Measurements from ENCODE around the gene LRRC2. TPM values are rescaled to one million over a fixed set of nuclear protein-coding genes. Genes with fewer than 3 reads are reported as not detected.
A peak's percentile ranks its signal among the peaks of the same experiment; 100 is the strongest.

Gene LRRC2
- total RNA-seq, 1 donor from 2014 or later: not detected

DNA sequence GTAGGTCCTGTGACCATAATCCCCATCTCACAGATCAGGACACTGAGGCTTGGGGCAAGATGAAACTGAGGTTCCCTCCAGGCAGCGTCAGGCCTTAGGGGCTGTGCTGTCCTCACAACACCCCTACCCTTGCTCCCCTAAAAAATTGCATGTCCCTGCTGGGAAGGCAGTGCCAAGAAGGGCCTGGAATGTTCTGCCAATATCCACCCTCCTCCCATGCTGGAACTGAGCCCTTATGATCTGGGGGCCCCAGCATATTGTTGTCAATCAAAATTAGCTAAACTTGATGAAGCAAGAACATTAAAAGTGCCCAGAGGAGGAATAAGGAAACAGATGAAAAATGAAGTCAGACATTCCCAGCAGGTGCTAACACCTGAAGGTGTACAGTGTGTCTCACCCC is 81.7 kb downstream of the LRRC2 start:
- H3K9me3 Mint-ChIP-seq (ENCODE audit: low read depth): no peaks in the 10 kb centered on the region
- DNase-seq (ENCODE audit: low spot score, unreplicated experiment): no peak
- no peaks in the 10 kb centered on the region for H3K36me3 Mint-ChIP-seq (ENCODE audit: insufficient read depth)
- no peak overlapping the region for H3K4me3 Mint-ChIP-seq (ENCODE audit: low read depth)
- TF ChIP-seq CTCF (IDR thresholded peaks at IDR 0.05; ENCODE audit: unreplicated experiment): no peak
- peaks cover 28% of the 10 kb centered on the region for H3K4me1 Mint-ChIP-seq (ENCODE audit: low read depth)
- H3K27me3 Mint-ChIP-seq: no peaks in the 10 kb centered on the region
- peak overlapping the region; percentile 85 for H3K27ac Mint-ChIP-seq

- no peaks in the 10 kb centered on the region for H3K27me3 Mint-ChIP-seq
- DNase-seq (ENCODE audit: low spot score, unreplicated experiment): no peak
- no peaks in the 10 kb centered on the region for H3K9me3 Mint-ChIP-seq (ENCODE audit: low read depth)
- no peak overlapping the region for H3K27ac Mint-ChIP-seq
- no peak for TF ChIP-seq CTCF (IDR thresholded peaks at IDR 0.05; ENCODE audit: unreplicated experiment)
- no peak overlapping the region for H3K4me3 Mint-ChIP-seq (ENCODE audit: low read depth)
- no peaks in the 10 kb centered on the region for H3K36me3 Mint-ChIP-seq (ENCODE audit: insufficient read depth)
- peaks cover 24% of the 10 kb centered on the region for H3K4me1 Mint-ChIP-seq (ENCODE audit: low read depth)
Measured at GRCh38 chr3:46483825-46484224, 82.3 kb downstream of the LRRC2 start.

DNA sequence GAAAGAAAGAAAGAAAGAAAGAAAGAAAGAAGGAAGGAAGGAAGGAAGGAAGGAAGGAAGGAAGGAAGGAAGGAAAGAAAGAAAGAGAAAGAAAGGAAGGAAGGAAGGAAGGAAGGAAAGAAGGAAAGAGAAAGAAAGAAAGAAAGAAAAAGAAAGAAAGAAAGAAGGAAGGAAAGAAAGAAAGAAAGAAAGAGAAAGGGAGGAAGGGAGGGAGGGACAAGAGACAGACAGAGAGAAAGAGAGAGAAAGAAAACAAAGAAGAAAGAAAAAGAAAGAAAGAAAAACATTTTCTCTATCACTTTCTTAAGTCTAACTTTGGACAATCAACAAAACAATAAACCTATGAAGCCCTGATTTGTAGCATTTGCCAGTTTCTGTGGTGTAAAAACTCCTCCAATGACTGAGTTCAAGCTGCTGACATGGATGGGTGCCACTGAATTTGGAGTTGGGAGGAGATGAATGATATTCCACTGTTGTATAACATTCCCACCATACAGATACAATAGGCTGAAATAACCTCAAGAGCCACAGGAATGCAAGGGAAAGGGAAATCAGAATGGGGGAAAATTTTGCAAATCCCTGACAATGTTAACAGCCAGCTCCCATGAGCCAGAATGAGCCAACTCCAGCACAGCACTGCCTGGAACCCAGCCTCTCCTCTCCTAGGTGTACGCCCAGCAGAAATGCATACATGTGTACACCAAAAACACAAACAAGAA is 83.3 kb downstream of the LRRC2 start:
- Mint-ChIP-seq H3K27me3 (peaks cover 4% of the 10 kb centered on the region), H3K4me1 (ENCODE audit: low read depth) (peaks cover 24% of the 10 kb centered on the region), H3K27ac (no peak overlapping the region)

DNA sequence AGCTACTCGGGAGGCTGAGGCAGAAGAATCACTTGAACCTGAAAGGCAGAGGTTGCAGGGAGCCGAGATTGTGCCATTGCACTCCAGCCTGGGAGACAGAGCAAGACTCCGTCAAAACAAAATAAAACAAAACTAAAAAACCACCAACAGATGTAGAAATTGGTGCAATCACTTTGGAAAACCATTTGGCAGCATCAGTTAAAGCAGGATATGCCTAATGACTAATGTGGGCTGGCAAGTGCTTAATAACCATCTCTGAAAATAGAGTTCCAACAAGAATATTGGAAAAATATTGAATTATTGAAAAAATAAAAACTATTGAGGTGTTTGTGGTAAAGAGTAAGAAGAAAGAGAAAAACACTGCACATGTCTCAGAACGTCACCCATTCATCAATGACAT is 84.5 kb downstream of the LRRC2 start:
- TF ChIP-seq CTCF (IDR thresholded peaks at IDR 0.05; ENCODE audit: unreplicated experiment): no peak
- no peak for DNase-seq (ENCODE audit: low spot score, unreplicated experiment)
- H3K36me3 Mint-ChIP-seq (ENCODE audit: insufficient read depth): no peaks in the 10 kb centered on the region
- no peak overlapping the region for H3K27ac Mint-ChIP-seq
- no peaks in the 10 kb centered on the region for H3K9me3 Mint-ChIP-seq (ENCODE audit: low read depth)
- H3K4me3 Mint-ChIP-seq (ENCODE audit: low read depth): no peak overlapping the region
- peaks cover 24% of the 10 kb centered on the region for H3K4me1 Mint-ChIP-seq (ENCODE audit: low read depth)
- H3K27me3 Mint-ChIP-seq: peaks cover 4% of the 10 kb centered on the region

More for the DNA sequence above, 83.3 kb downstream of the LRRC2 start:
- Mint-ChIP-seq H3K9me3 (ENCODE audit: low read depth) (no peaks in the 10 kb centered on the region), H3K36me3 (ENCODE audit: insufficient read depth) (no peaks in the 10 kb centered on the region), H3K4me3 (ENCODE audit: low read depth) (no peak overlapping the region)
- DNase-seq (ENCODE audit: low spot score, unreplicated experiment): no peak
- TF ChIP-seq CTCF (IDR thresholded peaks at IDR 0.05; ENCODE audit: unreplicated experiment): no peak

- H3K4me3 Mint-ChIP-seq (ENCODE audit: low read depth): no peak overlapping the region
- peaks cover 14% of the 10 kb centered on the region for H3K4me1 Mint-ChIP-seq (ENCODE audit: low read depth)
- no peaks in the 10 kb centered on the region for H3K36me3 Mint-ChIP-seq (ENCODE audit: insufficient read depth)
- TF ChIP-seq CTCF (IDR thresholded peaks at IDR 0.05; ENCODE audit: unreplicated experiment): no peak
- DNase-seq (ENCODE audit: low spot score, unreplicated experiment): no peak
- no peaks in the 10 kb centered on the region for H3K9me3 Mint-ChIP-seq (ENCODE audit: low read depth)
- peaks cover 4% of the 10 kb centered on the region for H3K27me3 Mint-ChIP-seq
- H3K27ac Mint-ChIP-seq: no peak overlapping the region
Measured at GRCh38 chr3:46480491-46481195, 85.5 kb downstream of the LRRC2 start.

All from progenitor cell of endocrine pancreas (in vitro differentiated cells).